Adrenal gland (tissue), 5 donors: ENCODE measurements around the gene USP2.
A peak's percentile ranks its signal among the peaks of the same experiment; 100 is the strongest.

ENCODE experiments used
- POLR2A ChIP-seq, 2 donors: fragments of 450-650 bp; IDR thresholded peaks; one replicate each; pipeline ENCODE4 v1.6.1; 2017; ENCODE audit warnings: antibody characterized with exemption in 2 of 2, mild to moderate bottlenecking in 2 of 2, moderate library complexity in 1 of 2
- TF ChIP-seq, protein P1 (sequence below), 6 experiments: fragments of 450-650 bp in 4 of 6; fragments of 200-600 bp in 2 of 6; sonication (generic) in 1 of 6; IDR thresholded peaks; 1 replicate in 5 of 6; 2 replicates in 1 of 6; pipeline versions ENCODE4 v1.5.1 to v1.8.0; 2016 to 2021; ENCODE audit warnings: antibody characterized with exemption in 6 of 6, mild to moderate bottlenecking in 2 of 6, moderate library complexity in 1 of 6
- donor health status: DM: no; HTN: no; CAD: no.

DNA sequence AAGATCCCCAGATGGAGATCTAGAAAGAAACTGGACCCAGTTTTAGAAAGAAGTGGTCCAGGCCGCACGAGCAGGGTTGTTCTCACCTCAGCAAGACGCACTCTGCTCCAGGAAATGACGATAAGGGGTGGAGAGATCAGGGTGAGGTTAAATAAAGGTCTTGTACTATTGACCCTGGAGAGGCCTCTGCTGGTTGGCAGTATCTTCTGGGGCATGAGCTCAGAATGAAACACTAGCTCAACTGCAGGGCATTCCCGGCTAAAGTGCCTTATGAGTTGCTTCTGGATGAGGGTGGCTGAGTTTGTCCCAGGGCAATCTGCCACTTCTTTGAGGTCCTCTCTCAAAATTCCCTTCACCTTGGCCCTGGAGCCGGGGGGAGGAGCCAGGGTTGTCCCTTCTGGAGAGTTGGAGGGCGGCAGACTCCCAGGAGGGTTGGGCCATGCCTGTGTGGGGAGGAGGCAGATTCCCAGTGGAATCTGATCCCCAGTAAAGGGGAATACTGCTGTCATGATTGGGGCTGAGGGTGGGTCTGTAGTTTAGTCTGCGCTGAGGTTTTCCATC, 10.9 kb downstream of the USP2 start:
- TF ChIP-seq, protein P1, sequence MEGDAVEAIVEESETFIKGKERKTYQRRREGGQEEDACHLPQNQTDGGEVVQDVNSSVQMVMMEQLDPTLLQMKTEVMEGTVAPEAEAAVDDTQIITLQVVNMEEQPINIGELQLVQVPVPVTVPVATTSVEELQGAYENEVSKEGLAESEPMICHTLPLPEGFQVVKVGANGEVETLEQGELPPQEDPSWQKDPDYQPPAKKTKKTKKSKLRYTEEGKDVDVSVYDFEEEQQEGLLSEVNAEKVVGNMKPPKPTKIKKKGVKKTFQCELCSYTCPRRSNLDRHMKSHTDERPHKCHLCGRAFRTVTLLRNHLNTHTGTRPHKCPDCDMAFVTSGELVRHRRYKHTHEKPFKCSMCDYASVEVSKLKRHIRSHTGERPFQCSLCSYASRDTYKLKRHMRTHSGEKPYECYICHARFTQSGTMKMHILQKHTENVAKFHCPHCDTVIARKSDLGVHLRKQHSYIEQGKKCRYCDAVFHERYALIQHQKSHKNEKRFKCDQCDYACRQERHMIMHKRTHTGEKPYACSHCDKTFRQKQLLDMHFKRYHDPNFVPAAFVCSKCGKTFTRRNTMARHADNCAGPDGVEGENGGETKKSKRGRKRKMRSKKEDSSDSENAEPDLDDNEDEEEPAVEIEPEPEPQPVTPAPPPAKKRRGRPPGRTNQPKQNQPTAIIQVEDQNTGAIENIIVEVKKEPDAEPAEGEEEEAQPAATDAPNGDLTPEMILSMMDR (IDR thresholded peaks at IDR 0.05): no peak
- TF ChIP-seq POLR2A (IDR thresholded peaks at IDR 0.05): peak in 1 of 2 donors; percentile 51
